GM21723 (cell line): ENCODE data around the gene CPVL.

Experiments used
- ATAC-seq: cut with Tn5 transposase; IDR thresholded peaks from one replicate; pipeline ENCODE4 v1.9.1; 2021; ENCODE audit warnings: mild to moderate bottlenecking, moderate library complexity; ENCODE audit not compliant: unreplicated experiment

The CPVL gene

DNA sequence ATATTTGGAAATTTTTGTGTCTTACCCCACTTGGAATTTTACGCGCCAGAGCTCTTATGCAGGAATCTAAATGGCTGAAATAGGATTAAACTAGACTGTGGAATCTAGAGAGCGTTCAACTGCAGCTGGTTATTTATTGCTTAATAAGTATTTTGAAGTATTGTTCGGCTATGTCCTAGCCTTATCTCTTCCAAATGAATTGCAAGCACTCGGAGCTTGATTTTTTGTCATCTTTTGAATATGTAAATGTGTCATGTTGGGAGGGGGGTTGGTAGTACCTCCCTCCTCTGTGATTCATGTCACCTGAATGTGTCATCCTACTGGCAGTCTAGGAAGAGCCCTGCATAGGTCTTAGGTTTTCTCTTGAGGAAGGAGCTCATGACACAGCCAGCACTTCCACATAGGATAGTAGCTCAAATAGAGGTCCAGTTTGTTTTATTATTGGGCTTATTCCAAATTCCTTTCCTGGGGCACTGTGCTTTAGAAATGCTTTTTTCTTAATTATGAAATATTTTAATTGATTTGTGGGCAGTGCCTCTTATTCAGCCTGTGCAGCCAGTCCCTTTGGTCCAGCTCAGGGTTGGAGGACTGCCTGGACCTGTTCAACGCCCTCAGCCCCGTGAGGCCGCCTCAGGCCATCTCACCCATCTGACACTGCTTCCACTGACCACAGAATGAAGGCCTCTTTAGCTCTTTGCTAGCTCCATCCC is 165.7 kb downstream of the CPVL start:
- ATAC-seq, result no peak

DNA sequence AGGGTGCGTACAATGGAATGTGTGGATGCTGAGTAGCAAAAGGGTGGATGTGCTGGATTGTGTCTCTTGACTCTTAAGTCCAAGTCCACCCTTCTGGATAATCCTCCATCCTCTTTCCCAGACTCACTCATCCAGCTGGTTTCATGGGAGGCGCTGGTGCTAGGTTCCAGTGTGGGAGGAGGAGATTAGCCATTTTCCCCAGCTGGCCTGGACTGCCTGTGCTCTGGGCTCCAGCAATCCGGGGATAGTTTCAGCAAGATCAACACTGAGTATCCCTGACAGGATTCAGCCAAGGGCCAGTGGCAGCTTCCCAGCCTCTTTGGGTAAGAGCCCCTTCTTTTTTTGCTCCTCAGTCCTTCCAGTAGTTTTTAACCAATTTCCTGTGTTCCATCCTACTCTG is 166.6 kb downstream of the CPVL start:
- ATAC-seq, result no peak

DNA sequence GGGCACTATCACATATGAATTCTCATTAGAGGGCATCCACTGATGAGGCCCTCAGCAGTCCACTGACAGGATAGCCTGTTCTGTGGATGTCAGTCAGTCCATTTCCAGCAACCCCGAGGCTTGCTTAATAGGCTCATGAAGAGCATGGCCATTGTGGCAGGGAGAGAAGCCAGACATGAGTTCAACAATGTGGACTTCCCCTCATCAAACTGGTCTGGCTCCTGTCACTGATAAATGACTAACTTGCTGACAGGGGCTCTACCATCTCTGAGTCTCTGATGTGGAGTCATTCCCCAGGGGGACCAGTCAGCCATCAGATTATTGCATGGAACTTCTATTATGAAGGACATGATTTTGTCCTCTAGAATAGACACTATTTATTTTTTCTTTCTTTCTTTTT is 168.5 kb downstream of the CPVL start:
- no peak for ATAC-seq

DNA sequence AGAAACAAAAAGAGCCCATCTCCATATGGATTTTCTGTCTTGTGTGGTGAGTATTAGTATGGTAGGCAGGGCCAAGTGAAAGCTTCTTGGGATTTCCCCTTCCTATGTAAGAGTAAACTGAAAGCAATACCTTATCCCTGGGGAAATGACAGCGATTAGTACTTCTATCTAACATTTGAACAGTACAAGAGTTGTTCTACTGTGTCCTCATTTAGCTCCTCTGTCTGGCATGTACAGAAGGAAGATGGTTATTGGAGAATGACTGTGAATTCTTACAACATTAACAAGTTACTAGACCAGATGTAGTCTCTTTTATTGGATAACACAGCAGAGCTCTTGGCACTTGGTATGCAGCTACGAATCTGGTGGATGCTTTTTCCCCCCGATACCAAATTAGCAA is 170.3 kb downstream of the CPVL start:
- no peak for ATAC-seq

DNA sequence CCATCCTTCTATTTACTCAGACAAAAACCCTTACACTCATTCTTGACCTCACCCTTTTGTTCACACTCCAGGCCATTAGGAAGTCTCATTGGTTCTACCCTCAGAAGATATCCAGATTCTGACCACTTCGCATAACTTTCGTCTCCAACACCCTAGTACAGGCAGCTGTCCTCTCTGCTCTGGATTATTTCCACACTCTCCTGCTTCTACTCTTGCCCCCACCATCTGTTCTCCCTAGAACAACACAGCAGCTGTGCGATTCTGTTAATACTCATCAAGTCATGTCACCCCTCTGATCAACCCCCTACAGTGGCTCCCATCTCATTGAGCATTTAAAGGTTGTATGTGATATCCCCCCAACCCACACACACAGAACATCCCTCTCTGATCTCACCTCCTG is 172.7 kb downstream of the CPVL start:
- ATAC-seq, result no peak

DNA sequence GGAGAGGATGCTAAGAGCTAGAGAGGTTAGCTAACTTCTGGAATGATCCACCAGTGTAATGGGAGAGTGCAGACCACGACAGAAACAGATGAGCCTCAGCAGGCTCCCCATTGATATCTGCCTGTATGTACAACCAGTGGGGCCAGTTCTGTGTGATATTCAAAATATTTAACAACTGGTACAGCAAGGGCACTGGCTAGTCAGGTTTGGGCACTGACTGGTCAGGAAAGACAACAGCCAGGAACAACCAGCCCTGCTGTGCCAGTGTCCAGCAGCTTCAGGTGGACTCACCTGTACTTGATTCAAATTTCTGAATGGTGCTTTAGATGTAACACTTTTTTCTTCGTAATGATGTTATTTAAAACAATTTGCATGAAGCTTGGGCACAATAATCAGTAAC is 182.3 kb downstream of the CPVL start:
- no peak for ATAC-seq

DNA sequence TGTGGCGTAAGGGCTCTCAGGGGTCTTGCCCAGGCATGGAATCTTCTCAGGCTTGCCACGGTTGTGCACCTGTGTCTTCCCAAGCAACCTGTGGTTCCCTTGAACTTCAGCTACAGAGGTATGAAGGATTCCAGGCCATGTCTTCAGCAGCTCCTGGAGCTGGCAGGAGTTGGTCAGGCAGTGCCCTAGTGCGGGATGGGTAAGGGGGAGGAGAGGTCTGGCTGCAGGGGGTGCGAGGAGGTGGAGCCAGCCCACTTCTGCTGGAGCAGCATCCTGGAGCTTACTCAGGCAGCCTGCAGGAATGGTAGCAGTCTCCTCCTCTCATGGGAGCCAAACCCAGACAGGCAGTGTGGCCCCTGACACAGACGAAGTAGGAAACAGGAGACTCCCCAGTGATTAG is 184.4 kb downstream of the CPVL start:
- no peak for ATAC-seq

DNA sequence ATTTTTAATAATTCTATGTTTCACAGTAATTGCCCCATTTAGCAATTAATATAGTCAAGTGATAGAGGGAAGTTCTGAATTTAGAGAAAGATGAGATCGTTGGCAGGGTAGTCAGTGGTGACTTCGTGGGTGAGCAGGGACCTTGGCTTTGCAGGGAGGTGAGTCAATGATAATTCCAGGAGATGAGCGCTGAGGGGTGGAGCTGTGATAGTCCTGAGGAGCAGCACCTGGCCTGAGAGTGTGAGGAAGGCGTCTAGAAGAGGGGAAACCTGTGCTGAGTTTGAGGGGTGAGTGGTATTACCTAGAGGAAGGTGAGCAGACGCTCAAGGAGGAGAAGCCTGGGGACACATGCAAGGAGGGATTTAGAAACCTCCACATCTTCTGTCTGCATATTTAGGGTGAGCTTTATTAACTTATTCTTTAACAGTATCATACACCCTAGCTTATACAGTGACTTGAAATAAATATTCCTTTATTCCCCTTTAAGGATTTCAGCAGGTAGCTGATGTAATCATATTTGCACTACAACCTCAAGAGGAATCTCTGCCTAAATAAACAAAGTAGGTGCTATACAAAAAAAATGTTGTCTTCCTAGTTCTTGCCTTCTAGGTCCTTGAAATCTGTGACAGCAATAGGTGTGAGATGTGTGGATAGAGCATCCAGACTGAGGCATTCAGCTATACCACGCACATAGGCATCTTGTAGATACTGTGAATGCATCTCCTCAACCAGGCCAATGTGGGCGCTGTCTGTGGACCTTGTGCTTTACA is 186.1 kb downstream of the CPVL start:
- ATAC-seq, result no peak

DNA sequence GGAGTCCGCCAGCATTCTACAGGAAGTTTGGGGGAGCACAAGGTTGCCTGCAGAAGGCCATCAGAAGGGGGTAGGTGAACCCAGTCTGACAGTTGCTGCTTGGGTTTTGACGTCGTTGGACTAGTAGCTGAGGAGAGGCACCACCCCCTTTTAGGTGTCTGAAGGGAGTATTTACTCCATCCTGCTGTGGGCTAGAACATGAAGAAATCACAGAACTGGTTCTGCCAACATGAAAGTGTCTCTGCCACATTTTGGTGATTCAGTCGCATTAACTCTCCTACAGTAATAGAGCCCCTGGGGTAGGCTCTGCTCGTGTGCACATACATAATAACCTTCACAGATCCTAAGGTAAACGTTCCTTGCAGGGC is 187.4 kb downstream of the CPVL start:
- ATAC-seq, result no peak

DNA sequence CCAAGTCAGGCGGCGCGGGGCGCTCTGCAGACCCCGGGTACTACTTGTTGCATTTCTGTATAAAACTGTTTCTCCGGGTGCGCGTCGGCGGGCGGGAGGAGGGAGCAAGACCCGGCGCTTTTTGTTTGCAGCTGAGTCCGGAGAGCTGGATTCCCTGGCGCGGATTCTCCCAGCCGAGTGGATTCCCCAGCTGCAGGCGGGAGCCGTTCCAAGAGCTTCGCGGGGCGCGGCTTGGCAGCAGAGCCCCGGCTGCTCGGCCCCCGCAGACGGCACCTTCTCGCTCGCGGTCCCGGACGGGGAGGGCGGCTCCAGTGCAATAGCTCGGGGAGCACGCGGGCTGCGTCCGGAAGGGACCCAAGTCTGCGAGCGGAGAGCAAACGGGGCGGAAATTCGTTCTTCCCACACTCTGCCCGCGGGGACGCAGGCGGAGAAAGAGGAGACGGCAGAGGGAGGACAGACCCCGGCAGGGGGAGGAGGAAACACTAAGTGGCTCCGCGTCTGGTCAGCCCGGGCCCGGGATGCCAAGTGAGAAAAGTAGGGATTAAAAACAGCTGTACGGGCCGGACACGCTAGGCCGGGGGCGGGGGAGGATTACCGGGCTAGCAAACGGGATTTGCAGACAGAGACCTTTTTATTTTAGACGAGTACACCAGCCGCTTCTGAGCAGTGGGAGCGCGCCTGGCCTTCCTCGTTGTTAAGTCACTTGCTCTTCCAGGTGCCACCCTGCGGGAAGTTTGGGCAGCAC is 187.9 kb downstream of the CPVL start, which contains the start of gene TRIL:
TRIL (minus strand) TSS at position 96 of the 745 bp plus-strand sequence. CDS start 284 bp downstream, outside the sequence.
- ATAC-seq, result no peak

DNA sequence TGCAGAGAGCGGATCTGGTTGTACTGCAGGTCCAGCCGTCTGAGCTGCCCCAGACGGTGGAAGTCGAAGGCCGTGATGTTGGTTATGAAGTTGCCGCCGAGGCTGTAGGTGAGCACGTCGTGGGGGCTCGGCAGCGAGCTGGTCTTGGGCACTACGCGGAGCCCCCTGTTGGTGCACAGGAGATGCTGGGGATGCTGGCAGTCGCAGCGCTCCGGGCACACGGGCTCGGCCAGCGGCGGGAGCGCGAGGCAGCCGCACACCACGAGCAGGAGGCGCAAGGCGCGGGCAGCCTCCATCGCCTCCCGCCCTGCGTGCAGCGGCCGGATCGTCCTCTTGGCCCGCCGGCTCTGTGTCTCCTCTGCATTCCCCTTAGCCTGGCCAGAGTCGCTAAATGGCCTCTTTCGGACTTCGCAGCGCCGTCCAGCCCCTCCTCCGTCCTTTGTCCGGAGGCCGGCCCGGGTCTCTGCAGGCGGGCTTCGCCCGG is 188.5 kb downstream of the CPVL start:
- ATAC-seq, result no peak

DNA sequence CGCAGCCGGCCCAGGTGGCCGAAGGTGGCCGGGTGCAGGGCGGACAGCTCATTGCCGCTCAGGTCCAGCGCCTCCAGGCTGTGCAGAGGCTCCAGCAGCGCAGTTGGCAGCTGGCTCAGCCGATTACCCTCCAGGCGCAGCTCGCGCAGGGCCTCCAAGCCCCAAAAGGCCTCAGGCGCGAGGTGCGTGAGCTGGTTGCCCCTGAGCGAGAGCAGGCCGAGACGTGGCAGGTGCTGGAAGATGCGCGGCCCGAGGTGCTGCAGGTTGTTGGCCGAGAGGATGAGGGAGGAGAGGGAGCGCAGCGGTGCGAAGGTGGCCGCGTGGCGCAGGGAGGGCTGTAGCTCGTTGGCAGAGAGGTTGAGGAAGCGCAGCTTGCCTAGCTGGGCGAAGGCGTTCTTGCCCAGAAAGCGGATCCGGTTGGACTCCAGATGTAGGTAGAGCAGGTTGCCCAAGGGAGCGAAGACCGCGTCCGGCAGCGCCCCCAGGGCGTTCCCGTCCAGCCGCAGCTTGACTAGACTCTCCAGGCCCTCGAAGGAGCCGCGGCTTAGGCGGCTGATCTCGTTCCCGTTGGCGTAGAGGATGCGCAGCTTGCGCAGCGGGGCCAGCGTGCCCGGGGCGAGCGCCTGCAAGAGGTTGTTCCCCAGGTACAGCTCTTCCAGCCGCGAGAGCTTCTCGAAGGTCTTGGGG is 189.1 kb downstream of the CPVL start:
- no peak for ATAC-seq

DNA sequence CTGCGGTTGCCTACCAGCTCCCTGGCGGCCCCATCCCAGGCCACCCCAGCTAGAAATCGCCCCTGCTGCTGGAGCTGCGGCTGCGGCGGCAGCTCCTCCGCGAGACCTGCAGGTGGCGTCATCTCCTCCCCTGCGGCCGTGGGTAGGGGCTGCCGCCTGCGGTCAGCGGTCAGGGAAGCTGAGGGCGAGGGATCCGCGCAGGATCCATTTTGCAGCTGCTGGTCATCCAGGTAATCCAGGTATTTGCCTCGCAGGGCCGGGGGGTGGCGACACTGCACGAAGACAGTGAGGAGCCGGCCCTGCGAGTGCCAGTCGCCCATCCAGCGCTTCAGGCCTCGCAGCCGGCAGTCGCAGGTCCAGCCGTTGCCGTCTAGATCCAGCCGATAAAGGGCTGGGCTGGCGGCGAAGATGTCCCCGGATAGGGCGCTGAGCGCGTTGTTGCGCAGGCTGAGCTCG is 189.7 kb downstream of the CPVL start:
- ATAC-seq, result no peak

DNA sequence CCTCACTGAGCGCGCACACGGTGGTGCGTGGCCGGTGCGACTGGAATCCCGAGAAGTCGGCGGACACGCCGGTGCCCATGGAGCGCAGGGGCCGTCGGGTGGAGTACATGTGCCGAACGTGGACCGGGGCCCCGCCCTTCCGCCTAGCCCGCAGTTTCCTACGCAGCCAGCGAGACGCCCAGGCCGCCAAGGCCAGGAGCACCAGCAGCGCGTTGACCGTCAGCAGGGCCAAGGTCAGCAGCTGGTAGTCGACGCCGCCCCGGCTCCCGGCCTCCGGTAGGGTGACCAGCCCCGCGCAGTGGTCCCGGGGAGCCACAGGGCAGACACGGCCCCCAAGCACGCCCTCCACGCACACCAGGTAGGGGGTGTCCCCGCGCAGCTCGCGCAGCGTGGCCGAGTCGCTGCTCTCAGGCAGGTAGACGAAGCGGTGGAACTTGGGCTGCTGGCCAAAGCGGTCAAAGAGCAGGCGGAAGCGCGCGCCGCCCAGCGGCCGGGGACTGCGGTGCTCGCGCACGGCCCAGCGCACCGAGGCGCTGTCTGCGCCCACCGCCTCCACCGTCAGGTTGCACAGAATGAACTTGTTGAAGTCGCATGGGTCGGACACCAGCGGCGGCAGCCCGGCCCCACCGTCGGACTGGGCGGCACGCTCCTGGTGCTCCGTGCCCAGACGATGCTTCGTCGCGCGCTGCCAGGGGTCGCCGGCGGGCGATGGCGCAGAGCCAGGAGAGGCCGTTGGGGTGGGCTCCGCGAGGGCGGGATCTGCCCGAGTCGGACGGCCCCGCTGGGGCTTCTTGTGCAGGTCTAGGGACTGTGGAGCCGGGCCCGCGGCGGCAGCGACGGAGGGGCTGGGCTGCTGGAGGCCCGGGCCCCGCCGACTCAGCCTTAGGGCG is 190.4 kb downstream of the CPVL start:
- no peak for ATAC-seq

DNA sequence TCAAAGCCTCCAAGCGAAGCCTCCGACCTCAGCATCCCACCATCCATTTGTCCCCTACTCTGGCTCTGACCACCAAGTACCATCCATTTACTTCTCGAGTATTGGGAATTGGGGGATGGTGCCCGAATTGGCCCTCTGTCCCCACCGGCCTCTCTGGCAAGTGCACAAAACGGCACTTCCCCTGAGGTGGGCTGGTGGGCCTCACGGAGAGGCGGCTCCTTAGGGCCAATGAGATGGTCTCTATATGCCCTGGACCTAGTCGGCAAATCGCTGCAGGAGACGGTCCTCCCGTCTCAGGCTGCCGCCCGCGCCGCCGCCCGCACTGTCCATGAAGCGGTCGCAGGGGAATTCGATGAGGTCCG is 191.0 kb downstream of the CPVL start:
- ATAC-seq, result no peak

DNA sequence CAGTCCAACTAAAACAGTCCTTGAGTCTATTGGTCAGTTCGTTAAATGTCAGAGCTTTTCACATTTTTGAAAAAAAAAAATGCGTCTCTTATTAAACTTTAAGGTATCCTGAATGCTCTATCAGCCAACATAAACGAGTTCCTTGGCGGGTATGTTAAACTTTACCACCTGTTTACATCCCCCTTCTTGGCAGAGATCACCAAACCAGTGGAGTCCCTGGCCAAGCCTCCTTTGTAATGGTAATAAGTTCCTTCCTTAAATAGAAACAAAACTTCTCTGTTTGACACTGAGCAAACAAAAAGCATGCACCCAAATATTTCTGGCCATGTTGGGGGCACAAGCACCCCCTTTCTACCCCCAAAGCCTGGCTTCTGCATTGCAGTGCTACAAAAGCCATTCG is 191.4 kb downstream of the CPVL start:
- no peak for ATAC-seq

DNA sequence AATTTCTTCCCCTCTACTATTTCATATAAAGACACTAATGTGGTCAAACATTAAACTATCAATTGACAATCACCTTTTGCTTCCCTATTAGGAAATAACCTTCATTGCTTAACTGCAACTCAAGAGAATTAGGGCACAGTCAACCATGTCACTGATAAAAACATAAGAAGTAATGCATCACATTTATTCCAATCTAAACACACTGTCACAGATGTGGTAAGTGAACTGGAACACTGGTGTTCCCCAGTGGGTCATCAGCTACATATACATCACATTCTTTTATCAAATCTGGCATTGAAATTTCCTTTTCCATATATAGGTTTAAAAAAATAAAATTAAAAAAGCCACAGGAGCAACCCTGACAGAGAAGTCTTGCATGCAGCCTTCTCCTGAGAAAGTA is 191.9 kb downstream of the CPVL start:
- ATAC-seq, result no peak

DNA sequence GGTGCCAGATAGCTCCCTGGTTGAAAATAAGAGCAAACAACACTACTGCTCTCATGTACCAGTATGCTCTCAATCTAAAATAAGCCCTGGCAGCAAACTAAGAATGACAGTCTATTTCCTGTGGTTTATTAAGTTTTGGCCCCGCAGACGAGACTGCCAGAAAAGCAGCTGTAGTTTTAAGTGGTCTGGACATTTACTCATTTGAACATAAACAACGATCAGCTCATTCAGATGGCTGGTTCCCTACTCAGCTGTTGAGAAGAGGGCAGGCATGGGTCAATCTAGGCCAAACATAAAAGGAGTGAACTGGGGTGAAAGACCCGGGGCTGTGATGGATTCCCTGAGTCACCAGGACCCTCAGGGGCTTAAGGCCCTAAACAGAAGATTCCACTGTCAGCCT is 192.7 kb downstream of the CPVL start:
- no peak for ATAC-seq
